NK-92 (cell line): ENCODE data around the gene IDUA.
"Not testable (repeated sequence)": the region's sequence is repeated elsewhere in the genome, so short reads cannot be mapped to it uniquely, and the experiment has no call there.

Experiments used
- DNase-seq: peaks from one replicate; lab custom pipeline; 2025; ENCODE audit not compliant: unreplicated experiment; lab: John Stamatoyannopoulos, UW

The IDUA gene

GRCh38 chr4:966266-967112 is 20.4 kb upstream of the IDUA start:
- no peak for DNase-seq

GRCh38 chr4:967113-968104 is 19.4 kb upstream of the IDUA start:
- no peak for DNase-seq

- no peak for DNase-seq
These were observed 18.6 kb upstream of the IDUA start for GRCh38 chr4:968221-968620.

- no peak for DNase-seq
These were observed 18.0 kb upstream of the IDUA start for GRCh38 chr4:968621-969394.

- no peak for DNase-seq
These were observed 16.6 kb upstream of the IDUA start for GRCh38 chr4:970046-970745.

- DNase-seq: no peak
These were observed 15.9 kb upstream of the IDUA start for GRCh38 chr4:970854-971520.

GRCh38 chr4:971666-972500 is 15.0 kb upstream of the IDUA start:
- no peak for DNase-seq

GRCh38 chr4:972651-973424 is 14.0 kb upstream of the IDUA start:
- DNase-seq: no peak

GRCh38 chr4:973431-974397 is 13.1 kb upstream of the IDUA start, which contains the start of gene DGKQ:
DGKQ (minus strand) TSS chr4:973569; CDS start chr4:973482, 87 bp downstream.
- DNase-seq: peak; percentile 19

GRCh38 chr4:974668-975067 is 12.2 kb upstream of the IDUA start:
- no peak for DNase-seq

GRCh38 chr4:976016-976415 is 10.8 kb upstream of the IDUA start:
- DNase-seq: not testable (repeated sequence)

GRCh38 chr4:978957-979701 is 7.7 kb upstream of the IDUA start:
- no peak for DNase-seq

GRCh38 chr4:982291-982690 is 4.6 kb upstream of the IDUA start:
- no peak for DNase-seq

- no peak for DNase-seq
These were observed 4.0 kb upstream of the IDUA start for GRCh38 chr4:982814-983213.

GRCh38 chr4:984336-985054 is 2.3 kb upstream of the IDUA start:
- no peak for DNase-seq
